ENCODE results near the gene NCOR1.
"Not testable (repeated sequence)": the region's sequence is repeated elsewhere in the genome, so short reads cannot be mapped to it uniquely, and the experiment has no call there.

The NCOR1 gene

GRCh38 chr17:16145319-16145890 lies 69.9 kb downstream of the NCOR1 start:
- not testable (repeated sequence) for DNase-seq

- DNase-seq, result no peak
These were observed 73.6 kb downstream of the NCOR1 start for GRCh38 chr17:16141685-16142084.

GRCh38 chr17:16140854-16141253 lies 74.5 kb downstream of the NCOR1 start:
- no peak for DNase-seq

- no peak for DNase-seq
These were observed 79.9 kb downstream of the NCOR1 start for GRCh38 chr17:16135461-16135860.

- no peak for DNase-seq
These were observed 83.7 kb downstream of the NCOR1 start for GRCh38 chr17:16131593-16131992.

GRCh38 chr17:16129441-16130205 lies 85.7 kb downstream of the NCOR1 start:
- no peak for DNase-seq

GRCh38 chr17:16123531-16123930 lies 91.8 kb downstream of the NCOR1 start:
- no peak for DNase-seq

GRCh38 chr17:16122697-16123434 lies 92.5 kb downstream of the NCOR1 start:
- no peak for DNase-seq

- no peak for DNase-seq
These were observed 93.4 kb downstream of the NCOR1 start for GRCh38 chr17:16121915-16122314.

- no peak for DNase-seq
These were observed 94.4 kb downstream of the NCOR1 start for GRCh38 chr17:16120937-16121336.

GRCh38 chr17:16117149-16117548 lies 98.2 kb downstream of the NCOR1 start:
- DNase-seq, result no peak

- DNase-seq, result not testable (repeated sequence)
These were observed 100.1 kb downstream of the NCOR1 start for GRCh38 chr17:16115077-16115698.

- no peak for DNase-seq
These were observed 106.5 kb downstream of the NCOR1 start for GRCh38 chr17:16108871-16109270.

GRCh38 chr17:16108386-16108785 lies 106.9 kb downstream of the NCOR1 start:
- no peak for DNase-seq

GRCh38 chr17:16107165-16107770 lies 108.1 kb downstream of the NCOR1 start:
- DNase-seq, result no peak

- no peak for DNase-seq
These were observed 109.0 kb downstream of the NCOR1 start for GRCh38 chr17:16106161-16106891.

- no peak for DNase-seq
These were observed 111.1 kb downstream of the NCOR1 start for GRCh38 chr17:16104189-16104588.

- DNase-seq, result no peak
These were observed 113.9 kb downstream of the NCOR1 start for GRCh38 chr17:16101440-16101839.

- no peak for DNase-seq
These were observed 114.5 kb downstream of the NCOR1 start for GRCh38 chr17:16100737-16101400.

GRCh38 chr17:16091773-16092172 lies 123.6 kb downstream of the NCOR1 start:
- DNase-seq, result no peak

GRCh38 chr17:16086957-16087356 lies 128.4 kb downstream of the NCOR1 start:
- no peak for DNase-seq

Measured in CD4-positive, alpha-beta T cell treated with Interferon gamma for 1 hour (primary cell).